Eye (tissue), 1 donor: ENCODE measurements around the gene DPP4.
"Not testable (repeated sequence)": the region's sequence is repeated elsewhere in the genome, so short reads cannot be mapped to it uniquely, and the experiment has no call there.

Experiments used
- DNase-seq: peaks from one replicate; pipeline ENCODE4 v3.0.0-alpha.2; 2015

The DPP4 gene

DNA sequence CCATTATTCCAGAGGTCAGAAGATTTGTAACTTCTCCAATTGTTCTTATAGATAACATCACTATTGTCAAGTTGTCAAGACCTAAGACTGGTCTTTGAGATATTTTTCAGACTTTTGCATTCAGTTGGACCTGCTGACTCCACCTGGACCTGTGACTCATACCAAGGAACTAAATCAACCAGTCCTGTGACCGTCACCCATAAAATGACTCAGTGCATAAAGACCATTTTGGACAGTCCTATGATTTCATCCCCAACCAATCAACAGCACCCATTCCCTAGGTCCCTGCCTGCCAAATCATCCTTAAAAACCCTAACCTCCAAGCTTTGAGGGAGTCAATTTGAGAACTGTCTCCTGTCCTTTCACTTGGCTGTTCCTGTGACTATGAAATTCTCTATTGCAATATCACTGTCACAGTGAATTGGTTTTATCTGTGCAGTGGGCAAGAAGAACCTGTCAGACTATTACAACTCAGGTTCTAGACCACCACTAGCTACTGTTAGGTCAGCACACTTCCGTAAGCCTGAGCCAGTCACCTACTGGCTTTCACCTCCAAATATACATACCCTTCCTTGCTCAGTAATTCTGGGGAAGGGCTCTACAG lies 17.1 kb downstream of the DPP4 start:
- DNase-seq: no peak

DNA sequence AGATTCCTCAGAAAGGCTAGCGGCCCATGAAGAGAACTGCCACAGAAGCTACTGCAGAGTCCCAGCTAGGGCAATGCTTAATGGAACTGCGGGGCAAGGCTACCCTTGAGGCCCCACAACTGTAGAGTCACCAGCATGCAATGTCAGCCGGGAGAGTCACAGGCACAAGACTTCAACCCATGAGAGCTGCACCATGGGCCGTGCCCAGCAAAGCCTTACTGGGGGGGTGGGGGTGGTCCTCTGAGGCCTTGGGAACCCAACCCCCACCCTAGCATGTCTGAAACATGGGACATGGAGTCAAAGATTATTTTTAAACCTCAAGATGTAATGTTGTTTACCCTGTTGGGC lies 20.2 kb downstream of the DPP4 start:
- DNase-seq: no peak

DNA sequence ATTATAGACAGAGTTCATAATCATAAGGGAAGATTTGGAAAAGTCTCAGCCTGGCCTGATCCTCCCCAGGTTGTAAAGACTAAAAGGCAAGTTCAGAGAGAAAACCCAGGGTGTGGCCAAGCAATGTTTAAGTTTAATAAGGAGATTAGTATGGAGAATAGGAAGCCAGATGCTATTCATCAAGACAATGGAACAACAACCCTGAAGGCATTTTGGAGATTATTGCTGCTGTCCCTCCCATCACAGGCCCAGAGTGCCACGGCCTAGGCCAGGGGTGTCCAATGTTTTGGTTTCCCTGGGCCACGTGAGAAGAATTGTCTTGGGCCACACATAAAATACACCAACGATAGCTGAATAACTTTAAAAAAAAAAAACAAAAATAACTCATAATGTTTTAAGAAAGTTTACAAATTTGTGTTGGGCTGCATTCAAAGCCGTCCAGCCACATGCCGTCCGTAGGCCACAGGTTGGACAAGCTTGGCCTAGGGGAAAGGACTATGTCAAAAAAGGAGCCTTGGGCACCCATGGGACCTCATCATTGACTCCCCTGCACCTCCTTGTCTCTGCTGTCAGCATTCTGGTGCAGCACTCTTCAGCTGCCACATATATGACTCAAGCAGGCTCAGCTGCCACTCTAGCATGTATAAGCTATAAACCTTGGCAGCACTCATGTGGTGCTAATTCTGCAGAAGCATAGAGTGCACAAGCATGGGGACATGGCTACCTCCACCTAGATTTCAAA lies 20.8 kb downstream of the DPP4 start:
- no peak for DNase-seq

DNA sequence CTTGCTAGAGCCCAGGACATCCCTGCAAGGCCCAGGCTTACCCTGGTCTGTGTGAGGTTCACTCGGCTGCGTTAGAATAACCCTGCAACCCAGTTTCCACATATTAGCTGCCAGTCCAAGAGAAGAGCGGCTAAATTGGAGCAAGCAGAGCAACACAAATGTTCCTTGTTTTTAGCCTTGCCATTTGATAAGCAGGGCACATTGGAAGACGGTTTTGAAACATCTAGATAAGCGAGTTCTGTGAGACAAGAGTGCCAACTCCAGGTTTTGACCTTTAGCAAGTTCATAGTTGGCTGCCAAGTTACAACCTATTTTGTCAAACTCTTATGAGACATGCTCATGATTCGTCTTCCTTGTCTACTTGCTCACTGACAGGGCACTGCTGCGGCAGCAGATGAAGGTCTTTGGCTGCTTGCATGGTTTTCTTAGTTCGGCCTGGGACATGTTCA lies 23.5 kb downstream of the DPP4 start:
- no peak for DNase-seq

DNA sequence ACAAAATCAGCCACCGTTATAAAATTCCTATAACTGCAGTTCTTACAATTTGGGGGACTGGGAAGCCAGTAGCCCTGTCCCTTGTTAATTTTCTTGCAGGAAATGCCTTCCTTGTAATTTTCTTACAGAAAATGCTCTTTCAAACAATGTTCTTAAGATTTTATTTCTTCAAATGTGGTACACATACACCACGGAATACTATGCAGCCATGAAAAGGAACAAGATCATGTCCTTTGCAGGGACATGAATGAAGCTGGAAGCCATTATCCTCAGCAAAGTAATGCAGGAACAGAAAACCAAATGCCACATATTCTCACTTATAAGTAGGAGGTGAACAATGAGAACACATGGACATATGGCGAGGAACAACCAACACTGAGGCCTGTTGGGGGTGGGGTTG lies 24.9 kb downstream of the DPP4 start:
- not testable (repeated sequence) for DNase-seq

DNA sequence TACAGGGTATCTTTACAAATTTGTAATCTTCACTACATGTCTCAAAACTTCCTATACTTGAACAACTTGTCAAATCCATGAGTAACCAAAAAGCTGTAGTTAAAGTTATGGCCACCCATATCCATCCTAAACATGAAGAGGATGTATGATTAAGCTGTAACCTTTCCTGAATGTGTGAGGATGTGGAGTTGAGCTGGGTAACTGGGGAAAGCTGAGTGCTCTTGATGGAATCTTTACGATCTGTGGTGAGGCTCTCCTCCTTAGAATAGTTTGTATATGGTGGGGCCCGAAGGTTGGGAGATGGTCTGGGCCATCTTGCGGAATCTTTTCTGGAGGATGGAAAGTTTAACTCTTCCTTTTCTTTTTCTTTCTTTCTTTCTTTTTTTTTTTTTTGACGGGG lies 29.4 kb downstream of the DPP4 start:
- DNase-seq: no peak

DNA sequence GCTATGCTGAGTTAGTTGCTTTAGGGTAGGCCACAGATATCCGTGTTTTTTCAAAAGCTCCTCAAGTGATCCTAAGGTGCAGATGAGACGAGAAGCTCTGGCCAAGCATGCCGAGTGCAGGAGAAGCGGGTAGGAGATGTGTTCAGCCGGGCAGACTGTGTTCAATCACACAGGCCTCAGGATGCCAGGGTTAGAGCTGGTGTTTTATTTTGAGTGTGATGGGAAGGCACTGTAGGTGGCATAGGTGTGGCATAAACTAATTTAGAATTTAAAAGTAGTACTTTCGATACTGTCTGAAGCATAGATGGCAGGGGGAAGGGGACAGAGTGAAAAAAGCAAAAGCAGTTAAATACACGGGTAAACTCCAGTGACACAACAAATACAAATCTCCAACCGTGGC lies 30.9 kb downstream of the DPP4 start:
- no peak for DNase-seq

DNA sequence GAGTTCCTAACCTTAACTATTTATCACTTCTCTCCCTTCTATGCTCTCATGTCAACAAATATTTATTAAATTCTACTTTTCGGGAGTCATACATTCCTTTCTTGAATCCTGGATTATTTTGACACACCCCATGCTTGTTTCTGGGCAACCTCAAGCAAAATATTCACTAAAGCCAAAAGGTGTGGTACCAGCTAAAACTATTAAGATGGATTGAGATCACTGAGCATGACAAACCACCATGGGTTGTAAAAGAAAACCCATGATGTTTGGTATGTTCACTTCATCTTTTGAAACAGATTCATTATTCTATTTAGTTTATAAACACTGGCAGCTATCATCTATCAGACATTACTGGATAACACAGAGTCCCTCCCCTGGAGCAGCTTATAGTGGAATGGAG lies 32.5 kb downstream of the DPP4 start:
- DNase-seq: no peak

DNA sequence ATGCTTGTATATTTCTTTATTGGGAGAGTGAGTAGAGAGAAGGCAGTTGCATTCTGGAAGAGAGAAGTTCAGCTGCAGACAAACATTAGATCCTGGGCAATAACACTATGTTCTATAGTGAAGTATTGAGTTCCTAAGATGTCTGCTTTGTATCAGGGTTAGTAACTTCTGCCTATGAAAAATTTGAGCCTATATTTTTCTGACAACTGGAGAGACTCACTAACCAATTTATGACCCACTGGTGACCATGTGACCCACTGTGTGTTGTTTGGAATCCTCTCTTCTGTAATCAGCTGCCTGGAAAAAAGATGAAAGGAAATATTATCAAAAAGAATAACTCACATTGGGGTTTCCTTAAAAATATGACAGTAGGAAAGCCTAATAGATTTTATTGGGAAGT lies 35.3 kb downstream of the DPP4 start:
- DNase-seq: no peak

DNA sequence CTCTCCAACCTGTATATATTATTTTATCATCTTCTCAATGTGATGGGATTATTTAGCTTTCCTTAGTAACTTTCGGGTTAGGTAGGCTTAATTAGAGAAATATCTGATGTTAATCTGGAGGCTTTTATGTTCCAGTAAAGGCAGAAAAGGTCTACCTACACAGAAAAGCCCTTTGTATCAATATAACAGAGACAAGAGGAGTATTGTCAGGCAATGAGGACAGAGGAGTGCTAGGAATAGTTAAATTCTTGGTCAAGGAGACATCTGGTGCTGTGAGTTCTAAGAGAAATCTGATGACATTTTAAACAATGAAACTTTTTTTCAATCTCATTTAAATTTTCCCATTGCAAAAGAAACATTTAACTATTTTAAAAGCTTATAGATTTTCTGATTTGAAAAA lies 36.1 kb downstream of the DPP4 start:
- no peak for DNase-seq

DNA sequence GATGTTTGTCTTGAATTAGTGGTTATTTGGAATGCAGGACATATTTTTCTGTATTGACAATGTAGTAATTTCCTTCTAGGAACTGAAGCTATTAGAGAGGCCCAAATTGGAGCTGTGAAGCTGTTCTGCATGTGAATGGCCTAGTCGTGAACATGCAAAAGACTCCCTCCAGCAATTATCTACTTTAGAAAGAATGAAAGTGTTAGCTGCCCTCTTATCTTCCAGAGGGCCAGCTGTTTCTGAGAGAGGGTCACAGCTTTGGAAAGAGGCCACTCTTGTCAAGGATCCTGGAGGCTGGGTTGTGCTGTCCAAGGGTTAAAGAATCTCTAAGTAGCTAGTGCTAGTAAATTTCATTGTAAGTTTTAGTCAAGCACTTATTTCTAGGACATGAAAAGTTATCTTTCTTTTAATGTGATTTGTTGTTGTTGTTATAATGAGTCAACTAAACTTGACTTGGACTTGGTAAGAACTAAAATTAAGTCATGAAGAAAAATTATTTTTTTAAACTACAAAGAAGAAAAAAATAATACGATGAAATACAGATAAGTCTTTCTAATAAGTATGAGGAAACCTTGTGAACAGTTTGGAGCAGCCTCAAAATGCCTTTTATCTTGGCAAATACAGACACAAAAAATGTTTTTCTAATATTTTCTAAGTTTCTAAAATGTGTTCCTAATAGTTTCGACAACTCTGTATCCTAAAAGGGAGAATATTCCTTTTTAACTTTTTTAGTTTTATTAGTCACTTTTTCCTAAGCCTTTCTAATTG lies 36.8 kb downstream of the DPP4 start:
- no peak for DNase-seq

DNA sequence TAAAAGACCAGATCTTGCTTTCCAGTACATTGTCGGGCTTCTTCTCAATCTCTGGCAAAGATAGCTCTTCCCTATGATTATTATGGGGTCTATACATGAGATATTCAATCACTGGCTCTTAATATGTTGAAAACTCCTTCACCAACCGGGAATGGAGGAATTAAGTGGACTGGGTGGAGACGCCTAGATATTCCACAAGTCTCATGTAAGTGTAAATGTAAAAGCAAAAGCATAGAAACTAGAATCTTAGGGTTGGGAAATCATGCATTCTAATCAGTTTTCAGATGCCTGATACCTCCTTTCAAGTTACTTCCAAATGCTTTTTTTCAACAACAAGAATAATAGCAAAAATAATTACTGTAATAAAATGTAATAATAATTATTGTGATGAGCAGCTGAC lies 38.0 kb downstream of the DPP4 start:
- no peak for DNase-seq

DNA sequence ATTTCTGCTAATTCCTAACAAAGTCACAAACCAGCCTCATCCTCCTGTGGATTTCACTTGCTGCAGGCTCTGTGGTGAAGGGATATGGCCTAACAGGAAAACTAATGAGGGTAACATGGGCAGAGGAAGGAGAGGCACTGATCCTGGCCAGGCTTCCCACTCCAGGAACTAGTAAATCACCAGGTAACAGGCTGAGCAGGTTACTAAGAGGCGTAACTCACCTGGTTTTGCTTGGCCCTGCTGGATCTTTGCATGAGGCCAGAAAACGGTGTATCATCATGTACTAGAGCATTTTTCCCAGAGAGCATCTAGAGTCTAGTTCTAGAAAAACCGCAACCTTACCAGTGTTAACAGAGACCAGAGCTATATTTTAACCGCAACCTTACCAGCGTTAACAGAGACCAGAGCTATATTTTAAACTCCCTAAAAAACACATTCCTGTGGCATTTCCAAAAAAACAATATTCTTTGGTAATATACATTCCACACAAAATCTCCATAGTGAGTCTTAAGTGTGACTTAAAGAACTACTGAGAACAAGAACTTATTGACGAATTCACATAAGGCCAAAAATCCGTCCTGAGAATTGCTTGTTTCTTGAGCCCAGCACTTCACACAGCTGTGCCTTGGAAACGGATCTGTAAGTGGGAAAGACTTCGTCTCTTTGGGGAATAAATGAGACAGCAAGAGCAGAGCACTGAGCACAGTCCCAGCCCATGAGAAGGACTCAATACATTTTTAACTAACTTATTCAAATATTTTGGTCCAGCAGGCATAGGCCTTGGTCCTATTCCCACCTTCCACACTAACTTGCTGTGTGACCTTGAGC lies 43.4 kb downstream of the DPP4 start:
- no peak for DNase-seq

DNA sequence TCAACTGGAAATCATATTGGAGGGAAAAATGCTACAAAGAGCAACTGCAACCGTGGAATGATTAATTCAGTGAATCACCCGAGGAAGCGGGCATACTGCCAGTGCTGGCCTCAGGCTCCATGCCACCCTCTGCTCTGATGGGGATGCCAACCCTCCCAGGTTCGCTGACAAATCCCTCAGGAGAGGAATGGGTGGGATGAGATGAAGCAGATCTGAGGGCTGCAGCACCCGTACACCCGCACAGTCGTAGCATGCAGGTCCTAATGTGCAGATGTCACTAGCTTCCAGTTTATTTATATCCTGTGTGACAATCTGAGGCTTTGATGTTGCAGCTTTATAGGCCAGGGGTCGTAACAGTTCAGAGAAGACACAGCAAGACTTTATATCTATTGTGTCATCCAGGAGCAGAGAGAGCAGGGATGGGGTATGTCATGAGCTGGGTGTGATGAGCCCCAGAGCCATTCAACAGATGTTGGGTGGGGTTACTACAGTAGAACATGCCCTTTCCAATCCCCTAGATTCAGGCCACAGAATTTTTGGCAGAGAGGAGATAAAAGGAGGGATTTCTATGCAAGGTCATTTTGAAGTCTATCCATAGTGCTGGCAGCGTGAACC lies 44.6 kb downstream of the DPP4 start:
- no peak for DNase-seq

DNA sequence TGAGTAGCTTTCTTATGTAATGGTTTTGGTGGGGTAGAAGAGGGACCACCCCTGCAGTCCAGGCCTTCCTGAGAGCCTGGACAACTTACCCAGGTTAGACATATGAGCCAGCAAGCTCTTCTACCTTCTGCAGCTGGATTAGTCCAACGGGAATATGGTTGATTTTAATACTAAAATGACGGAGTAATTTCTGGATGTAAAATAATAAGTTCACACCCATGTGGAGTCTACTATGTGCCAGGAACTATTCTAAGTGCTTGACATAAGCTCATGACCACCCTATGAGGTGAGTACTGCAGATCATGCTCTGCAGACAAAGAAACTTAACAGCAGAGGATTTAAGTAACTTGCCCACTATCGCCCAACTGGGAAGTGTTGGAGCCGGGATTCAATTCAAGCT lies 45.5 kb downstream of the DPP4 start:
- DNase-seq: no peak

DNA sequence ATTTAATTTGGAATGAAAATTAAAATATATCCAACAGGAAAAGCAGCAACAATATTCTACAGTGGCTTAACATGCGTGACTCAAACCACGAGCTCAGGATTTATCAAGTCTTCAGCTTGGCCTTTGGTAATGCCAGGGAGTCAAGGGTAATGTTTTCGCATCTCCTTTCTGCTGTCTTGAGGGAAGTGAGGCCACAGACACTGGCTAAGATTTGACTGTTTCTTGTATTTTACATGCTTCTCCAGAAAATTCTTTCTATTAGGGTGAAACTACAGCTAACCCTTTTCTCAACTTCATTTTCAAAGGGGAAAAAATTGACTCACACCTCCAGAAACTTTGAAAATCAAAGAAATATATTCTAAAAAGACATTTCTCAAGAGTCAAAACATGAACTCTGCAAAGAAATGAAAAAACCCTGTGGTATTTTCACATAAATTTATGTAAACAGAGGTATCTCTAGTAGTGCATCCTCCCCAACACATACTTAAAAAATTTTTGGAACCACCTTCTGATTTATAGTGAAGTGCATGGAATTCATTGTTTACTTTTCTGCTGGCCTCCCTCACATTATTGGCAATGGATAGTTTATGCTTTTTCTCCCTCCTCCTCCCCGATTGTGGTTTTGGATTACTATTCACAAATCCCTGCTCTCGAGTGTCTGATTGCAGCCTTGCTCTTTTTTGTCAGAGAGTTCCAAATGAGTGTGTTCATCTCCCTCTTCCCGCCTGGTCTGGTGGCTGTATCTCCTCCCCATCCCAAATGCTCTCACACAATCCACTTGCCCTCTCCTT lies 48.7 kb downstream of the DPP4 start:
- no peak for DNase-seq

DNA sequence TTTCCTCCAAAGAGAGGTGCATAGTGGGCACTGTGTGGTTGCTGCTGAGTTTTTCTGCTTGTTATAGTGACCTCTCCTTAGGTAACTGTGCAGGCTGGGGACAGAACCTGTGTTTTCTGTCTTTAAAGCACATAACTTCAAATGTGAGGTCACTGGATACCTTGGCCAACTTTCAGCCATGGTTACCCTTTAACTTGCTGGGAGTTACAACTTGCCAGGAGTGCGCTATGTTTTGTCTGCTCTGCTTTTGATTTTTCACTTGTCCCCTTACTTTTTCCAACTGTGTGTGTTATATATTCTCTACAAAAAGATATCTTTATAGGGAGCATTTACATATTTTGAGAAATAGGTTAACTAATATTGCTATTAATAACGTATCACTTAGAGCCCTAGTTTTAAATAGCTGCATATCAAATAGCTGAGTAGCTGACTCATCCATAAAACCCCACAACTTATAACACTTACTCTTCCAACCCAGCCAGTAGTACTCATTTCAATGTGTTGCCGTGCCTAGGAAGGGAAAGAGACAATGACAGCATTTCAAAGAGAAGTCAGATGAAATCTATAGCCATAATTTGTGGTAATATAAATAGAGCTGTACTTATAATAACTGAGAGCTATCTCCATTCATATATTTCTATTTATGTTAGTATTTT lies 51.6 kb downstream of the DPP4 start:
- DNase-seq: no peak

DNA sequence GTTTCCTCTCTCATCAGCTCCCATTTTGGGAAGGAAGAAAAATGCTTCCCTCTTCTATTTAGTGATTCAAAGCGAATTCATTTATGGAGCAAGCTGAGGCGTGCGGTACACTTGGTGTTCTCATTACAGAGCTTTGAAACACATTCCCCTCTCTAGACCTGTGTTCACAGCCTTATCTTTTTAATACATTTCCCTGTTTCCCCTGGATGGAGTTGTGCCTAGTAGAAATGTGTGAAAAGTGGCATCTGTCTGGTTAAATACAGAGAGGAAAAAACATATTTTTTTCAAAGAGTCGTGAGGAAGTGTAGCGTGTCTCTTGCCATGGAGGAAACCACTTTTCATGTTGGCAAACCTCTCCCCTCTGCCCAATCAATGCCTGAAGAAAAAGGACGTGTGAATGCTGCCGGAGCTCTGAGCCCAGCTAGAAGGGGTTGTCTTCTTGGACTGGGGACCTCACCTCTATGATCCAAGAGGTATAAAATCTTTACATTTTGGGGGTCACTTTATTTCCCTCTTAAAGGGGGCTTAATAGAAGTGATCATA lies 52.4 kb downstream of the DPP4 start:
- no peak for DNase-seq

DNA sequence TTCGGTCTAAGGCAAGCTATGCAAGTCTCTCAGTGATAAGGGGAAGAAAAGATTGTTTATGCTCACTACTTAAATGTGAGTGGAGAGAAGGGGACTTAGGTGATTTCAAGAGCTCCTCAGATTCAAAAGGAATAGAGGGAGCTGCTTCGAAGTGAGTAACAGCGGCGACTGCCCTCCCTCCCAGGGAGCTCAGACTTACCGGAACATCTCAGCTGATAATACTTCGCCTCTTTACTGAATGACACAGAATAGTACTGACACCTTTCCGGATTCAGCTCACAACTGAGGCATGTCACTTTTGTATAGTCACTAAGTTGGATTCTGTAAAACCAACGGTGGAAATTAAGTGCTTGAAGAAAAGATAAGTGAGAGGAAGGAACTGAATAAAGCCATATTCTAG lies 55.5 kb downstream of the DPP4 start:
- DNase-seq: no peak

DNA sequence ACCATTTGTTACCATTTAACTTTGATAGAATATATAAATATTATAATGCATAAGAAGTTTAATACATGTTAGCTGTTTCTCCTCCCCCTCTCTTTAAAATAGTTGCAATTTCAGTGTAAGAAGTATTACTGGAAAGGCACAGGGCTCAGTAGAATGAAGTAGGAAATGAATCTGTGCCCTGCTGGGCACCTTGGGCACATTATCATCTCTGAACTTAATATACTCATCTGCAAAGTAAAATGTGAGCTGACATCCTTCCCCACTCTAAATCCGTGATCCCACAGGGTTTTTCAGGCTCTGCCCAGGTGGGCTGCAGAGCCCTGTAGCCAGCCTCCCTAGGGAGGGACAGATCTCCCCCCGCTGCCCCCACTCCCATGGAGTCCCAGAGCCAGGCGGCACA lies 56.8 kb downstream of the DPP4 start:
- no peak for DNase-seq

DNA sequence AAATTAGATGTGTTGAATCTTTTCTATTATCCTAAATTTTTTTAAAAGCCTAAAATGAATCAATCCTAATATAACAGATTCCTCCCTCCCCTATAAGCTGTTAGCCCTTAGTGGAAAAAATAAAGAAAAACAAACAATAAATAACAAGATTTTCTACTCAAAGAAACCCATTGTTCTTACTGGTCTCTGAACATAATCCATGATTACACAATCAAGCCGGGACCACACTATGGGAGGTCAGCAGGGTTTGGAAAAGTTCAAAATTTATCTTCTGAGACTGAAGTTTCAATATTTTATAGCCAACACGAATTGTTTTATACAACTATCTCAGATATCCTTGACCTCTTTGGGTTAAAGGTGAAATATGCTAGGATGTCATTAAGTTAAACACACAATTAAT lies 57.9 kb downstream of the DPP4 start:
- no peak for DNase-seq
